GM21619 (cell line): Measurements from ENCODE around the gene ITGA5.

Experiments used
- ATAC-seq: cut with Tn5 transposase; IDR thresholded peaks from one replicate; pipeline ENCODE4 v1.9.1; 2021; ENCODE audit not compliant: unreplicated experiment

Gene ITGA5

GRCh38 chr12:54373649-54374561, 45.2 kb downstream of the ITGA5 start:
- ATAC-seq: no peak

DNA sequence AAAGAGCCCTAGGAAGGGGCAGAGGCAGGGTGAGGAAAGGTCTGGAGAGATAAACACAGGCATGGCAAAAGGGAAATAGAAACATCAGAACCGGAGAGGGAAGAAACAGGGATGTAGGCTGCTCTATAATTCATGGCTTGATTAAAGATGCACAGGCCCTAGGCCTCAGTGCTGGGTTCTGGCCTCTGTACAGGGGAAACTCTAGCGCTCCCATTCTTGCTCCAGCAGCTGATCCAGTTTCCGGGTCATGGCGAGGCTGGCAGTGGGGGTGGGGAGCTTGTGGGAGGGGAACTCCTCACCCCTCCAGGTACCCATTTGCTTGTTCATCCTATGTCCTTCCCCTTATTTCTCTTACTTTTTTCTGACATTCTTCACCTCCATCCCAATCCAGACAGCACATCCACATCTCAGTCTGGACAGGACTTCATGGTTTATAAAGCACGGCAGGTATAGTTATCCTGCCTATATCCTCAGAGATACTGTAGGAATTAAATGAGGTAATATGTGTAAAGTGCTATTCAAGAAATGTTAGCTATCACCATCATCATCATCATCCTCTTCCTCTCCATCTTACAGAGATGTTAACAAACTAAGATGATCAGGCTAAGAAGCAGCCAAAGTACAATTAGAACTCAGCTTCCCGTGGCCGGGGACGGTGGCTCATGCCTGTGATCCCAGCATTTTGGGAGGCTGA, 46.8 kb downstream of the ITGA5 start:
- ATAC-seq: no peak

- ATAC-seq: no peak
These were observed 47.5 kb downstream of the ITGA5 start for GRCh38 chr12:54371328-54372112.

GRCh38 chr12:54370171-54370730, 48.8 kb downstream of the ITGA5 start:
- ATAC-seq: no peak

- ATAC-seq: no peak
These were observed 49.4 kb downstream of the ITGA5 start for GRCh38 chr12:54369597-54370131.

DNA sequence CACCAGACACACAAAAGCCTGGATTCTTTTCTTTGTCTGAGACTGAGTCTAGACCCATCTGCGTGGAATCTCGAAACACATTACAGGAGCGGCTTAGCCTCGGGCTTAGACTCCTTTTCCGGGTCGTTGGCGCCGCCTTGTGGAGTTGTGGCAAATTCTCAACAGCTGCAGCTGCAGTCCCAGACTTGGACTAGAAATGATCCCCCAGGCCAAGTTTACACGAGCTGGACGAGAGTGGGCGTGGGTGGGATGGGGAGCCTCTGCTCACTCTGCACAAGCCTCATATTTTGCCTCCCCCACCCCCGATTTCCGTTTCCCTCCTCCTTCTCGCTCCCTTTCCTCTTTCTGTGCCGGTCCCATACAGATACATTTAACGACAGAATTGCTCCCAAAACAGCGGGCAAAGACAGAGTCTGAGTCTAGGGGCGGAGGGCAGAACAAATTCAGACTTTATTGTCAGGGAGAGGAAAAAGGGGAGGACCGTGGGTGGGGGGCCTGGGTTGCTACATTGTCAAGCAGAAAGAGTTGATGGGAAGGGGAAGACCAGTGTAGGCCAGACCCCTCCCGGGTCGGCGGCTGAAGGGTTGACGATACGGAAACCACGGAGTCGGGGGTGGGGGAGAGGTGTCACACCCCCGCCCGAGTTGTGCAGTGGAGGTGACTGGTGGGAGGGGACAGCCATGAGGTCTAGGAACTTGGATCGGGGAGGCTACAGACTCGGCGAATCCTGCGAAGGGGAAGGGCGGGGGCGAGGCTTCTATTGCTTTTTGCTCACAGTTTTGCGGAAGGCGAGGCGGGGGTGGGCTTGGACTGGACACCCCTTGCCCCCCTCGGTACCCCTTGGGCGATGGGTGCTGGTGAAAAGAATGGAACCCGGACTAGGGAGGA, 50.1 kb downstream of the ITGA5 start:
- peak; percentile 56 for ATAC-seq

GRCh38 chr12:54368025-54368708, 50.9 kb downstream of the ITGA5 start:
- ATAC-seq: peak; percentile 13

DNA sequence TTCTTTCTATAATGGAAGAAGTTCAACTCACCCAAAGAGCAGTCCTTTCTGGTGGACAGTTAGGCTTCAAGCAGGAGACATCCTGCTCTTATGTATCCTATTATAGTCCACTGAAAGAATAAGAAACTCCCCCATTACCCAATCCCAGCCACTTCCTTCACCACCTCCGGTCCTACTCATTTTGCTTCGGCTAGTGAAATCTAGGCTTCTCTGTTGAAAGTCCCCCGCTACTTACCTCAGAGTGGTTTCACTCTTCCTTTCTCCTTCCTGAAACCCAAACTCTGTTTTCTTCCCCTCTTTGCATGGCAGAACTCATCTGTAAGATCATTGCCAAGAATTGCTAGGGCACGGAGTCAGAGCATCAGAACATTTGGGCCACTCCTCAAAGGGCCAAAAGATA, 54.7 kb downstream of the ITGA5 start, which contains the start of gene GPR84:
GPR84 (minus strand) TSS at position 74 of the 400 bp plus-strand sequence. CDS start 635 bp downstream, outside the sequence.
- peak; percentile 51 for ATAC-seq

DNA sequence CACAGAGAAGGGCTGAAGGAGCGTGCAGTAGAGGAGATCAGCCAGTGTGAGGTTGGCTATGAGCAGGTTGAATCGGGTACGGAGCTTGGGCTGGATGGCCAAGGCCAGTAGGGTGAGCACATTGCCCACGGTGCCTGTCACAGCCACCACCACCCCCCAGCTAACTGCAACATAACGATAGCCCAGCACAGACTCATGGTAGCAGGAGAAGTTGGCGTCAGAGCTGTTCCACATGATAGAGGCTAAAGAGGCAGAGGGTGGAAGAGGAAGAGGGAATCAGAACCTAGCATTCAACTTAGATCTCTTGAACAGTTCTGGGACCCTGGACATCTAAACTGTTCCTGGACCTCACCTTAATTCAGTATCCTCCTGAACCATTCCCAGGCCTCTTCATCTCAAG, 55.4 kb downstream of the ITGA5 start:
- no peak for ATAC-seq

- no peak for ATAC-seq
These were observed 56.0 kb downstream of the ITGA5 start for GRCh38 chr12:54363047-54363446.

DNA sequence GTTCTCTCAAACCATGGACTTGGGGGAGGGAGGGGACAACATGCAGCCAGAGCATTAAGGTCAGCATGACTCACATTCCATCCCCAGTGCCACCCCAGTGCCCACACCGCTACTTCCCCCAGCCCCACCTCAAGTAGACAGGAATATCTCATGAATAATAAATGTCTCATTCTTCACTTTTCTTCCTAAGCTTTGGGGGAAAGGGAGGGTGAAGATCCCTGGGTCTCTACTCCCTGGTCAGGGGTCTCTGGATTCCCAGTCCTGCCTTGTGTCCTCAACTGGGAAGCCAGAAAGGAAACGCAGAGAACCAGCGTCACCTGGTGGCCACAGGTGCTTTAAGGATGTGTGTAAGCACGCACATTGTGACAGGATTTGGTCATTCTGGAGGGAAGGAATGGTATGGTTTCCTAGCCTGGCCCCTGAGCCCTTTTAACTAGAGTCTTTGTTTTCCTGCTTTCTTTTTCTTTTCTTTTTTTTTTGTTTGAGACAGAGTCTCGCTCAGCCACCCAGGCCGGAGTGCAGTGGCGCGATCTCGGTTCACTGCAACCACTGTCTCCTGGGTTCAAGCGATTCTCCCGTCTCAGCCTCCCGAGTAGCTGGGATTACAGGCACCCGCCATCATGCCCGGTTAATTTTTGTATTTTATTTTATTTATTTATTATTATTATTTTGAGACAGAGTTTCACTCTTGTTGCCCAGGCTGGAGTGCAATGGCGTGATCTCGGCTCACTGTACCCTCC, 58.2 kb downstream of the ITGA5 start:
- no peak for ATAC-seq

GRCh38 chr12:54359762-54360351, 59.2 kb downstream of the ITGA5 start:
- ATAC-seq: no peak

GRCh38 chr12:54358945-54359761, 59.9 kb downstream of the ITGA5 start:
- ATAC-seq: peak; percentile 97

DNA sequence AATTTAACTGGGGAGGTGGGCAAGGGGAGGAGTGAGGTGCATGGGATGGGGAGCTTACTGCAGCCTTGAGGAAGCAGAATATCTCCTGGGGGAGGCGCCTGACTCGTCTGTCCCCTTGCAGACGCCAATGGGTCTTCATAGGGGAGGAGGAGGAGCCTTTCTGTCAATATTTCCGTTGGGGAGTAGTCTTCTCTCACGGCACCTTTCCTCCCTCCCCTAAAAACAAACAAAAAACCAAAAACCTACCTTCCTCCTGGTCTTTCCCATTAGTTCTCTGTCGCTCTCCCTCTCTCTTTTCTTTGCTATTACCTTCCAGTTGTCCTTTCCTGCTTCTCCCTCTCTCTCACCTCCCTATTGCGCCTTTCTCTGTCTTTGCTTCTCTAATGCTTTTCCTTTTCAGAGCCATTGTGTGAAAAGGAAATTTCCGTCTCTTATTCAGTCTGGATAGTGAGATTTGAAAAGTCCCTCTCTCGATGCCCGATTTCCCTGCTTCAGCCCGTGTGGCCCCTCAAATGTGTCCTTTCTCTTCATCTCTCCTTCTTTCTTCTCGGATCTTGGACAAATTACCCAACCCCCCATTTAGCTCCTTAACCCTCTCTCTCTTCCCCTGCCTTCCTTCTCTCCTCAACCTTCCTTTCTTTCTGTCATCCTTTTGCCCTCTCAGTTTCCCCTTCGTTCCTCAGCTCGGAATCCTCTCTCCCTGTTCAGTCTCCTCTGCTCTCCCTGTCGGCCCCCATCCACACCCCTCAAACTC, 60.7 kb downstream of the ITGA5 start:
- no peak for ATAC-seq

DNA sequence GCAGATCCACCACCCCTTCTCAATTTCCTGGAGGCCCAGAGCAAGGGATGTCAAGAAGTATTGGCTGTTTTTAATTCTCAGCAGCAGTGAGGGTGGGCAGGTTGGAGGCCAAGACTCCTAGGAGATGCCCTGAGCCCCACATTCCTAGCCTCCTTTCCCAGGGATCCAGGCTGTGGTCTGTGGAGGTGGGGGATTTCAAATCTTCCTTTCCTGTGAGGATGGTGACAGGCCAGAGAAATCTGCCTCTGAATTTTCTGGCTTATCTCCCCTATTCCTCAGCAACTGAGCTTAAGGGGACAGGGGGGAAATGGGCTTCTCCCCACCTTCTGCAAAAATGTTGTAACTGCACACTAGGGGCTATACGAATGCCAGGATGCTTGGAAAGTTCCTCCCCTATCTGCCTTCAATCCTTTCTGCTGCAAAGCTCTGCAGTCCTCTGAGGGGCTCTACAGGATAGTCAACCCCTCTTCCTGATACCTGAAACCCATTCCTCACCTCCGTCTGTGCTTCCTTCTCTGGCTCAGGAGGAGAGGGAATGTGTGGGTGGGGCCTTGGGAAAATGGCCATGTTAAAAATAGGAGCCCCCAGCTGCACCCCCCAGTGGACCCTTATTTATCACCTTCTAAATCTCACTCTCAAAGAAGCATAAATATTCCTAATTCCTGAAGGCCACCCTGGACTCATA, 61.4 kb downstream of the ITGA5 start:
- ATAC-seq: no peak

DNA sequence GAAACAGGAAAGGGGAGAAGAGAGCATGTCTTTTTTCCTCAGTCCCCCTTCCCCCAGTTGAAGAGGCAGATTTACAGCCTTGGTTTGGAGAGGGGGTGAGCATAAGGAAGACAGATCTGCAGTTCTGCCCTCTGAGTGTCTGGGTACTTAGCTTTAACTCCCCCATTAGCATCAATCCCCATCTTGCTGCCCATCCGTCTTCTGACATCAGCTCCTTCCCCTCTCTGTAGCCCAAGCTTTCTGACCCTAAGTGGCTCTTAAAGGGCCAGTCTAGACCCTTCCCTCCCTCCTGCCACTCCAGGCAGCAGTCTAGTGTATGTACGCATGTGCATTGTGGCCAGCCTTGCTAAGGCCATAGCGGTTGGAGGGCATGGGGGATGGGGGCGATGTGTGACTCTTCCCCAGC, 62.1 kb downstream of the ITGA5 start:
- ATAC-seq: no peak
